RPMI8226 (cell line): ENCODE results near the gene TMEM63C.

Experiments
- DNase-seq: peaks from one replicate; pipeline ENCODE4 v3.0.0-alpha.2; 2015

Gene TMEM63C

GRCh38 chr14:77225254-77225653 is 43.7 kb downstream of the TMEM63C start:
- DNase-seq = no peak

GRCh38 chr14:77225892-77226557 is 44.4 kb downstream of the TMEM63C start:
- DNase-seq = no peak

- DNase-seq = no peak
Measured at GRCh38 chr14:77228056-77228455, 46.5 kb downstream of the TMEM63C start.

DNA sequence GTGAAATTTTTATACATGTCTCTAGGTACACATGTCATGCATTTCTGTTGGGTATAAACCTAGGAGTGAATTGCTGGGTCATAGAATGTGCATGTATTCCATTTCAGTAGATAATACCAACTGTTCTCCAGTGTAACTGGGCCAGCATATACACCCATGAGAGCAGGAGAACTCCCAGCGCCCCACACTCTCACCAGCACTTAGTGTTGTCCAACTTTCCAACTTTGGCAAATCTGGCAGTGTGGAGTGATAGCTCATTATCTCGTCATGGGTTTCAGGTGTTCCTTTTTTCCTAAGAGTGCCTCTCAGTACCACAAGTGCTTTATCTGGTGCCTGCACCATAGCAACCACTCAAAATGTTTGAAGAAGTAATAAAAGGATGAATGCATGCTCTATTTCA is 49.3 kb downstream of the TMEM63C start:
- DNase-seq = no peak

DNA sequence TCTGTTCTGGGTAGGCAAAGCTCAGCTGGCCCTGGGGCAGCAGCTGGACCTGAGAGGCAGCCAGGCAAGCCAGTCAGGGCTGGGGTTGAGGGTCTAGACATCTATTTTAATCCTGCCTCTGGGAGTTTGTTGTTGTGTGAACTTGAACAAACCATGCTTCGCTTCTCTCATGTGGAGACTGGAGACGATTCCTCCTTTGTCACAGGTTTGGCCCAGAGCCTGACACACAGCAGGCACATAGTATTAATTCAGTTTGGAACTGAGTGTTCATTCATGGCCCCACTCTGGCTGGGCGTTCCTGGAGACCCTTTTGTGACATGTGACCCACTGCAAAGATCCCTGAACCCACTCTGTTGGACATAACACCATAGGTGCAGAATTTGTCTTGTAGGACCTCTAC is 50.1 kb downstream of the TMEM63C start:
- DNase-seq = no peak

GRCh38 chr14:77236814-77237213 is 55.2 kb downstream of the TMEM63C start:
- DNase-seq = no peak

DNA sequence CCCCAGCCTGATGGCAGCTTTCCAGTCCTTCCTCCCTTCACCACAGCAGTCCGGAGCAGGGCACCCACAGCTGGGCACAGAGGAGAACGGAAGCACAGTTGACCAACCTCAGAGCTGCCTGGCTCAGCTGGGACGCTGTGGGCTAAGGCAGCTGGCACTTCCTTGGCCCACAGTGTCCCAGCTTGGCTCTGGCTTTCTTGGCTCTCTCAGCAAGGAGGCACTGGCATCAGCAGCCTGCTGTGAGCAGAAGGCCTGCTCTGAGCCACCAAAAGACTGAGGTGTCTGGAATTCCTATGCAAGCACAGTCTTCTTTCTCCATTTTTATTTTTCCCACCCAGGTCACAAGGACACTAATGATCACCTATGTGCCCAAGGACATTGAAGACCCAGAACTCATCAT is 56.8 kb downstream of the TMEM63C start:
- DNase-seq = no peak

DNA sequence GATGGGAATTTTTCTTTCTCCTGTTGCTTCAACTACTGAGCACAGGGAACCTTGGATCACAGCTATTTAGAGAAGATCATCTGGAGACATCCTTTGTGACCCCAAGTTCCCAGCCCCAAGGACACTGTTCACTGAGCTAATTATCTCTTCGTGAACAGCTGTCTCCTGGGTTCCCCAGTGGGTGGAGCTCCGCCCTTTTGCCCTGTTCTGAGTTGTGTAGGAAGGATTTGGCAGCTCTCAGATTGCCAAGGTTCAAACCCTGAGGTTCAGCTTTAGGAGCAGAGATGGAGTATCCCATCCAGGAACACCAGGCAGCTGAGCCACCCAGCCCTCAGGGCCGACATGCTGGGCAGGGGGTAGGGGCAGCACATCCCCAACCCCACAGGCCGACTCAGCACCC is 57.4 kb downstream of the TMEM63C start:
- DNase-seq = no peak

DNA sequence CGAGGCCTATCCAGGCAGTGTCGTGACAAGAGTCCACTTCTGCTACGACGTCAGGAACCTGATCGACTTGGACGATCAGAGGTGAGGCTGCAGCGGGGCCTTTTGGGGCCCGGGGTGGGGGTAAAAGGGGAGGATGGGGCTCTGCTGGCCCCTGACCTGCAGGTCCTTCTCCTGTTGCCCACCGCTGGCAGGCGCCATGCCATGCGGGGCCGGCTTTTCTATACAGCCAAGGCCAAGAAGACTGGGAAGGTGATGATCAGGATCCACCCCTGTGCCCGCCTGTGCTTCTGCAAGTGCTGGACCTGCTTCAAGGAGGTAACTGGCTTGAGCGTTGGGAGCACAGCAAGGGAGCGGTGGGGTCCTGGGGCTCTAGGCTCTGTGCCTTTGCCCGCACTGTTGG is 57.8 kb downstream of the TMEM63C start:
- DNase-seq = no peak

GRCh38 chr14:77240336-77240915 is 58.8 kb downstream of the TMEM63C start:
- DNase-seq = no peak

- DNase-seq = no peak
Measured at GRCh38 chr14:77241955-77242354, 60.4 kb downstream of the TMEM63C start.

GRCh38 chr14:77242752-77243151 is 61.2 kb downstream of the TMEM63C start:
- DNase-seq = no peak

DNA sequence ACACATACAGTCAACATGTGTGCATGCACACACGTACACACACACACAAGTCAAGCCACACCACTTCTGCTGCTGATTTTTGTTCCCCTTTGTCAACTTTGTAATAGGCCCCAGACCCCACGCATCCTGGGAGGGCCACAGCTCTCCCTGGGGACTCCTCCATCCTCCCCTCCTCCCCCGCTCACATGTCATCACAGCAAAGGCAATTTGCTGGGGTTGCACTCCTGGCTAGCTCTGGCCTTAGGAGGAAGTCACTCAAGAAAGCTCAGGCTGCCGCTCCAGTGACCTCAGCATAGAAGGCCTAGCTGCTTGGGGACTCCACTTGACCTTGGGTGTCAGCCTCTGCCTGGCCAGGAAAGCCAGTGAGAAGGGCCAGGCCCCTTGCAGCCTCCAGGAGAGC is 62.3 kb downstream of the TMEM63C start:
- no peak for DNase-seq

GRCh38 chr14:77245820-77246219 is 64.2 kb downstream of the TMEM63C start:
- DNase-seq = no peak

DNA sequence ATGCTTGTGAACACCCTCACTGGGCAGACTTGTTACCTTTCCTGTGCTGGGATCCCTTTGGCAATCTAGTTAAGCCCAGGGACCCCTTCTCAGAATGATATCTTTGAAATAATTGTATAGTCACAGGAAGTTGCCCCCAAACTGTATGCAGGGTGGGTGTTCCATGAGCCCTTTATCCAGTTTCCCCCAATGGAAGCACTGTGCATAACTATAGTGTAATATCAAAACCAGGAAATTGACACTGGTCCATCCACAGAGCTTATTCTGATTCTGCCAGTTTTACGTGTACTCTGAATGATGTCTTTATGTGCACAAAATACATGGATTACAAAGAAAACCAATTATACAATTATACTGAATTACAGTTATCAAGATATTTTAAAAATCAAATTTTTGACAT is 65.2 kb downstream of the TMEM63C start:
- DNase-seq = no peak

GRCh38 chr14:77248666-77249065 is 67.1 kb downstream of the TMEM63C start:
- DNase-seq = no peak

GRCh38 chr14:77249286-77249685 is 67.7 kb downstream of the TMEM63C start:
- no peak for DNase-seq

- DNase-seq = no peak
Measured at GRCh38 chr14:77250927-77251326, 69.3 kb downstream of the TMEM63C start.

DNA sequence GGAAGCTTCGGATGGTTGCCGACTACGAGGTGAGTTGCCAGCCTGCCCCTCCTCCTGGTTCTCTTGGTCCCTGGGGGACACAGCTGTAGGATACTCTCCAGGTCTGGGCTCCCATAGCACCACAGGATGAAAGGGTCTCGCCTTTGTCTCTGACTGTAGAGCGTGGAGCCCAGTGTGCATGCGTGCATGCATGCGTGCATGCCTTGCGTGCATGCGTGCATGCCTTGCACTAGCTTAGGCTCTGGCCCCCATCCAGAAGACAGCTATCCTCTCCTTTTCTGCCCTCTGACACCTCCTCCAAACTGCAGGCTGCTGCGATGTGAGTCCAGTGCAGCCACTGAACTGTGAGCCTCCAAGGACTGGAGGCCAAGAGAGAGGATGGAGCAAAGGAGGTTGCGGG is 70.3 kb downstream of the TMEM63C start:
- no peak for DNase-seq

DNA sequence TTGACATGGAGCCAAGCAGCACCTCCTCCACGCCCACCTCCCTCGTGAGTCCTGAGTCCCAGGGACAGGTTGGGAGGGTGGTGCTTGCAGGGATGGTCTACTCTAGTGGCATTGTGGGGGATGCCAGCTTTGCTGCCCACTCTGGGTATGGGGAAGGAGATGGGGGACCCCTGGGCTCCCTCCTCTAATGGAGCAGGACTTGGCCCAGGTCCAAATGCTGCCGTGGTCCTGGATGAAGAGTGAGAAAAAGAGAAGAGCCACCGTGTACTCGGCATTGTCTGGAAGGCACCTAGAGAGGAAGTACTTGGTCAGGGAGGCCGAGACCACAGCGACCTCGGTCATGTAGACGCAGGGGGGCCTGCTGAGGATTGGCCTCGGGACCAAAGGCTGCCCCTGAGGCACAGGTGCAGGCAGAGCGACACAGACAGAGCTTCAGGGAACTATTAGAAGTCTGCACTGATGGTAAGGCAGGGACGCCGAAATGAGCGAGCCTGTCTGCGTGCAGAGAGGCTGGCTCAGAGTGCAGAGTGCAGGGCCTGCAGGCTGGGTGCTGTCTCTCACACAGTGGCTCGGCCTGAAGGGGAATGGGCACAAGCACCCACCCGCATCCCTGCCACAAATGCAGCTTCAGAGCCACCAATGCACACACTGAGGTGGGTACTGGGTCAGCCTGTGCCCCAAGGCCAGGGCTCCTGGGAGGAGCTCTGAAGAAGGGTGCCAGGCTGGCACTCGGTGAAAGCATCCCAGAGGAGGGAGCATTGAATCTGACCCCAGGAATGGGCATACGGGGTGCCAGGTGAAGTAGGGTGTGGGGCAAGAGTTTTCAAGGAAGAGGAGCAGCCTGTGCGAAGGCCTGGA is 72.0 kb downstream of the TMEM63C start:
- DNase-seq = no peak

GRCh38 chr14:77256694-77257093 is 75.1 kb downstream of the TMEM63C start:
- DNase-seq = no peak

DNA sequence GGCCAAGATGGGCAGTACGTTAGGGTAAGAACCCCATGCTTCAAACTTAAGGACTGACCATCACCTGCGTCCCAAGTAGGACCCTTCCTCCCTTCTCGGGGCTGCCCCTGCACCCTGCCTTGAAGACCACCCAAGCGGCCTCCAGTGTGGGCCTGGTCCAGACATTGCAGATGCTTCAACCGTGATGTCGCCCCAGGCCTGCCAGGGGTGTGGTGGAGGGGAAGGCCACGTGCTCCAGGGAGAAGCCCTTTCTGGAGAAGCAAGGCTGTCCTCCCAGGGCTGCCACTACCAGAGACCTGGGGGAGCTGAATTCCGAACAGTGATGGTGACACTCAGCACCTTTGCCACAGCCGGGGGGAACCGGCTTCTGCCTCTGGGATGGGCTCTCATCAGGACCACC is 76.1 kb downstream of the TMEM63C start:
- DNase-seq = no peak

GRCh38 chr14:77258566-77258965 is 77.0 kb downstream of the TMEM63C start:
- no peak for DNase-seq

DNA sequence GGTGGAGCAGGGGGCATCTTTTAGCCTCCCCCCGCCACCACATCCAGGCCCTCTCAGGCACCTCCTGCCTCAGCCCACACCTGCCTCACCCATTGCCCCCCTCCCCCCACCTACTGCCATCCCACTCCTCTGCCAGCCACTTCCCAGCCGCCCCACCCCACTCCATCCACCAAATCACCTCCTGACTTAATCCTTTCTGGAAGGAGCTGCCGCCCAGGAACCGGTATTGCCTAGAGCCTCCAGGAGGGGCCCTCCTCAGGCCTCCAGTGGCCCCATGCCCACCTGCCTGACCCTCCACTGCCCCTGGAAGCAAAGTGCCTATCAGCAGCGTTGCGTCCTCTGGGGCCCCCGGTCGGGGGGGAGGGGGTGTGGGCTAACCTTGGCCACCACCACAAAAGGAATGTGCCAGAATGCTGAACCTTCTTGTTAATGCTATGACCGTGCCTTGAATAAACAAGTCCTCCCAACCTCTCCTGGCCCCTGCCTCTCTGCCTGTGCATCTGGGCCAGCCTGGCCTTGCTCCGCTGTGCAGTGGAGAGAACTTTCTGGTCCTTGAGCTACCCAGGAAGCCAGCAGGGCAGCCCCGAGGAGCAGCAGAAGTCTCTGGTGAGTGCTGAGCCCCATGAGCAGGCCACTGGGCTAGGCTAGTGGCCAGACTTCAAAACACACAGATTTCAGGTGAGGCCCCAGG is 77.6 kb downstream of the TMEM63C start:
- no peak for DNase-seq
